Globus pallidus (tissue), 1 donor: ENCODE measurements around the gene GSK3B.

Source experiments
- DNase-seq: peaks from one replicate; pipeline ENCODE4 v3.0.0-alpha.2; 2015; ENCODE audit warnings: low spot score

Gene GSK3B

DNA sequence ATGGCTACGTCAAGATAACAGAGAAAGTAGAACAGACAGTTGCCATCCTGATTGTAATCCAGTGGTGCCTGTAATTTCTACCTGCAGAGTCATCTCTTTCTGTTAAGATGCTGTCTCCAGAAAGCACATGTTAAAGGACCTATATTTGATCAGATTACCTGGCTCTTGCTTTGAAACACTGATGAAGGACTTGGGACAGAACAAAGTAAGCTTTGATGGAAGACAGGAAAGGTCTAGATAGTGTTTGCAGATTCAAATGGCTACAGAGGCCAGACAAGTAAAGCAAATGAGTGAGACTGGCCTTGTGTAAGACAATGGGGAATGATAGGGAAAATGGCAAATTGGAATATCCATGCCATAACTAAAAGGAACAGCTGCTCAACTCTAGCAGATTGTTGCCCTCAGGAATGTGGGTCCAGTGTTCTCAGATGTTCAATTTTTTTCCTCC, 1.8 kb upstream of the GSK3B start:
- DNase-seq: no peak

GRCh38 chr3:120095226-120095978, 1.2 kb upstream of the GSK3B start:
- peak; percentile 77 for DNase-seq

DNA sequence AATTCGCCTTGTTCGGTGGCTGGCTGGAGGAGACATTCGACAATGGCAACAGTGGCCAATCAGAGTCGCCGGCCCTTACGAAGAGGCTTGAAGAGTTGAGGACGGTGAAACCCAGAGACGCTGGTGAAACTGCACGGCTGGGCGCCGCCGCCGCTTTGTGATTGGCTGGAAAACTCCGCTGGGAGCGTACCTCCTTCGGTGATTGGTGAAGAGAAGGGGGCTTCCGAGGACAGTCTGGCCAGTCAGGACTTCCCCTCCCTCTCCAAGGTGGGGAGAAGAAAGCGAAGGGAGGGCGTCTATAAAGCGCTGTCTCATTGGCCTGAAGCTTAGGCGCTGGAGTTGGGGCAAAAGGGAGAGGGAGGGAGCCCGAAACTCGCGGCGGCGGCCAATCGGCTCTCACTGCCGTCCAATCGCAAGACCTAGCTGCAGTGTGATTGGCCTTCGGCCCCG, 554 bp upstream of the GSK3B start:
- DNase-seq: peak; percentile 100

DNA sequence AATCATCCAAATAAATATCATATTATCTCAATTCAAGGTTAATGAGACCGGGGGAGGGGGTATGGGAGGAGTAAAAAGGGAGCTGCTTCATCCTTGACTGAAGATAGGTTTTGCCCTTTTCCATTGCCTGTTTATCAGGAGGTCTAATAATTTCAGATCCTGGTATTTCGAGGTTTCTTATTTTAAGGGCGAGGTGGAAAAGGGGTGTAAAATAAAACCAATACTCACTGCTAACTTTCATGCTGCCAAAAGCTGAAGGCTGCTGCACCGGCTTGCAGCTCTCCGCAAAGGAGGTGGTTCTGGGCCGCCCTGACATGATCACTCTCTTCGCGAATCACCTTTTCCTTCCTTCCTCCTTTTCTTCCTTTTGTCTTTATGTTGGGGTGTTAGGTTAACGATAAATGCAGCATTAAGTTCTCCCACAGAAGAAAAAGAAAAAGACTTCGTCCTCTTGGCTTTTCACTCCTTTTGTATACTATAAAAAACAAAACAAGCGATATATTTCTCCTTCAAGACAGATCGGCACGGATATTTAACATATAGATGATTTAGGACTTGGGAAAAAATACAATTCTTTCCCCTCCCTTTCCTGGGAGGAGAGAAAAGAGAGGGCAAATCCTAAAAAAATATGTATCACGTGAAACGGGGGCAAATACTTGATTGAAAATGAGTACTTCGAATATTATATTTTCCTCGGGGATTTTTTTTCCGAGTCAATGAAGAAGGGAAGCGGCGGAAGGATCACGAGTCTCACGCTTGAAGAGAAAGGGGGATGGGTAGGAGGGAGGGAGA, 932 bp downstream of the GSK3B start:
- peak; percentile 43 for DNase-seq

- DNase-seq: peak; percentile 20
Measured at GRCh38 chr3:120092474-120092873, 1.8 kb downstream of the GSK3B start.

- DNase-seq: no peak
Measured at GRCh38 chr3:120090422-120090821, 3.8 kb downstream of the GSK3B start.

DNA sequence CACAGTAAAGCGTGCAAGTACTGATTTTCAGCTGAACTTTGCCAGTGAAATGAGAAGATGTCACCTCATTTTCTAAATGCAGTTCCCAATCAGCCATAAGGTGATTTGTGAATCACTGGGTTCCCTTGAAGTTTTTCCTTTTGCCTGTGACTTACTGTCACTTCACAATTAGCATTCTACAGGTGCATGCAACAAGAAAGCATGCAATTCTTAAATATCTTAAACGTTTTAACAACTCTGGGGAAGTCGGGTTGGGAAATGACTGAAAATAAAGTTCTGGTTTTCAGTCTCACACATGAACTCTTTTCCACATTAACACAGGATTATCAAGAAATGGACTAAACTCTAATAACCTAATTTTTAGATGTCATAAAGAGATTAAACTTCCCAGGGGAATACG, 5.2 kb downstream of the GSK3B start:
- DNase-seq: no peak

DNA sequence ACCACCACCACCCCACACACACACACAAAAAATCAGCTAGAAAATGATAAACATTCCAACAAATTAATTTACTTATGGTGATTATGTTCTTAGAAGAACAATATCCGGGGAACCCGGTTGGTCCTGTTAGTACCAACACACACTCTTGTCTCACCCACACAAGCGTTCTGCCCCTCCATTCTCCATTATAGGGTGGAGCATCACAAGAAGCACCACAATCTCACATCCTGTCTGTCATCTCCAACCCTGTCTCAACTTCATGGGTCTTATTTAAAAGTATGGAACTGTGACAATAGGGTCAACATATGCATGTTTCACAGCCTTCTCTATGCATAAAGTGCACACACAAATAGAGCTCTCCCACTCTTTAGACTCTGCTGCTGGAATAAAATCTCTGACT, 5.6 kb downstream of the GSK3B start:
- no peak for DNase-seq

DNA sequence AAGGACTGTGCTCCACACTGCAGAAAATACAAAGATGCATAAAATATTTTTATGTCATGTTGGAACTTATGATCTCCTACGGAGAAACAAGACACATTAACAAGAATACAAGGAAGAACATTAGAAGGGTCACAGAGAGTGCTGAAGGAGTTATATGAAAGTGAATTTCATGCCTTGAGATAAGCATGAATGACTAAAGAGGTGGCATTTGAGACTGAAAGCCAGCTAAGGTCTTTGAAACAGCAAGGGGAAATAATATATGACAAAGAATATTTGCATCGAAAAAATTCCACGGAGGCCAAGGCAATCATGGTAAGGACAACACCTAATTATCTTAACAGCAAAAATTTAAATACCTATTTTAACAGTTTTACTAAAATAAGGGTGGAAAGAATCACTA, 12.5 kb downstream of the GSK3B start:
- no peak for DNase-seq

DNA sequence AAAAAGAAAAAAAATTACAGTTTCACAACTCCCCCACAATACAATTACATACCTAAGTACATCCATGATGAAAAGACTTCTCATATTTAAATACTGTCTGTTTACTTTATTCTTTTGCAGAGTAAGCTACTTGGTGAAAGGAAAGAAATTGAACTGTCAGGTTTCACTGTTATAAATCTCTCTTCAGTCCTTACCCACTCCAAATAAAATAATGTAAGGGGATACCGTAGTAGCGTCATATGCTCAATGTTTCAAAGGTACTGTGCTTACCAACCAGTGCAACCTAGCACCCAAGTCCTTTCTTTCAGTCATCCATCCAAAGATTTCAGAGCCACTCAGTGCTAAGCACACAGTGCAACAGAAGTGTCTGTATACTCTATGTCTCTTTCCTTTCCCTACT, 13.4 kb downstream of the GSK3B start:
- no peak for DNase-seq

GRCh38 chr3:120077731-120078130, 16.5 kb downstream of the GSK3B start:
- DNase-seq: no peak

DNA sequence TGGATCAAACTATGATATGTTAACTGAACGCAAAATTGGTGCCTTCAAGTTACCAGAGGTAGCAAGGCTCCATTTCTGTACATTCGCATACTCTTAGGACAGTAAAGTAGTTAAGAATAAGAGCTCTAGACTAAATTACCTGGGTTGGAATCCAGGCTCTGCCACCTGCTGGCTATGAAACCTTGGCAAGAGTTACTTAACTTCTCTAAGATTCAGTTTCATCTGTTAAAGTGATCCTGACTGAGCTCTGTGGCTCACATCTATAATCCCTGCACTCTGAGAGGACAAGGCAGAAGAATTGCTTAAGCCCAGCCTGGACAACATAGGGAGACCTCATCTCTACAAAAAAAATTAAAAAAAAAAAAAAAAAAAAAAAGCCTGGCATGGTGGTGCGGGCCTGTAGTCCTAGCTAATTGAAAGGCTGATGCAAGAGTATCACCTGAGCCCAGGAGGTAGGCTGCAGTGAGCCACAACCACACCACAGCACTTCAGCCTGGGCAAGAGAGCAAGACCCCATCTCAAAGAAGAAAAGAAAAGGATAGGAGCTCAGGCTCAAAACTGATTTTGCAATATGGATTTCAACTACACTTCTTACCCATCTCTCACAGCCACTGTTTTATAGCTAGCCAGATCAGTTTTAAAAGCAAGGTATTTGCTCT, 21.3 kb downstream of the GSK3B start:
- no peak for DNase-seq

DNA sequence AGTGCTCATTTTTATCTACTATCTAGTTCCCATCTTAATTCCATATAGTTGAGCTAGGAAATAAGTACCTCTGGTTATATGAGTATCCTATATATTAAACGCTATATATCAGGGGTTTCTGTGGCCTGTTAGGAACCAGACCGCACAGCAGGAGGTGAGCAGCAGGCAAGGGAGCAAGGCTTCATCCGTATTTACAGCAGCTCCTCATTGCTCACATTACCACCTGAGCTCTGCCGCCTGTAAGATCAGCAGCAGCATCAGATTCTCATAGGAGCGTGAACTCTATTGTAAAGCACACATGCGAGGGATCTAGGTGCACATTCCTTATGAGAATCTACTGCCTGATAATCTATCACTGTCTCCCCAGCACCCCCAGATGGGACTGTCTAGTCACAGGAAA, 23.0 kb downstream of the GSK3B start:
- DNase-seq: no peak

GRCh38 chr3:120070263-120070981, 23.8 kb downstream of the GSK3B start:
- no peak for DNase-seq

GRCh38 chr3:120067083-120067482, 27.2 kb downstream of the GSK3B start:
- no peak for DNase-seq

DNA sequence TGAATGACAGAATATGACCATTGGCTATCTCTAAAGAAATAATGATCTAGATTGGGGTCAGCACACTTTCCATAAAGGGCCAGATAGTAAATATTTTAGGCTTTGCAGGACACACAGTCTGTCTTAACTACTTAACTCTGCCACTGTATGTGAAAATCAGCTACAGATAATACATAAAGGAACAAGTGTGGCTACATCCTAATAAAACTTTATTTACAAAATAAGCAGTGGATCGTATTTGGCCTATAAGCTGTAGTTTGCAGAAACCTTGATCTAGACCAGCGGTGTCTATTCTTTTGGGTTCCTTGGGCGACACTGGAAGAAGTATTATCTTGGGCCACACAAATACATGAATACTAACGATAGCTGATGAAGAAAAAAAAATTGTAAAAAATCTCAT, 27.6 kb downstream of the GSK3B start:
- no peak for DNase-seq

DNA sequence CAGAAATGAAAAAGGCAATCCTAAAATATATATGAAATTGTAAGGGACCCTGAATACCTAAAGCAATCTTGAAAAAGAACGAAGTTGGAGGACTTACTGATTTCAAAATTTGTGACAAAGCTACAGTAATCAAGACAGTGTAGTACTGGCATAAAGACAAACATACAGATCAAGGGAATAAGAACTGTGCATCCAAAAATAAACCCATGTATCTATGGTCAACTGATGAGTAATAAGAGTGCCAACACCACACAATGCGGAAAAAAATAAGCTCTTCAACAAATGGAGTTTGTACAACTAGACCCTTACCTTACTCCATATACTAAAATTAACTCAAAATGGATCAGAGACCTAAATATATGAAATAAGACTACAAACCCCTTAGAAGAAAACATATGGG, 29.6 kb downstream of the GSK3B start:
- DNase-seq: no peak

GRCh38 chr3:120062474-120062873, 31.8 kb downstream of the GSK3B start:
- DNase-seq: no peak

DNA sequence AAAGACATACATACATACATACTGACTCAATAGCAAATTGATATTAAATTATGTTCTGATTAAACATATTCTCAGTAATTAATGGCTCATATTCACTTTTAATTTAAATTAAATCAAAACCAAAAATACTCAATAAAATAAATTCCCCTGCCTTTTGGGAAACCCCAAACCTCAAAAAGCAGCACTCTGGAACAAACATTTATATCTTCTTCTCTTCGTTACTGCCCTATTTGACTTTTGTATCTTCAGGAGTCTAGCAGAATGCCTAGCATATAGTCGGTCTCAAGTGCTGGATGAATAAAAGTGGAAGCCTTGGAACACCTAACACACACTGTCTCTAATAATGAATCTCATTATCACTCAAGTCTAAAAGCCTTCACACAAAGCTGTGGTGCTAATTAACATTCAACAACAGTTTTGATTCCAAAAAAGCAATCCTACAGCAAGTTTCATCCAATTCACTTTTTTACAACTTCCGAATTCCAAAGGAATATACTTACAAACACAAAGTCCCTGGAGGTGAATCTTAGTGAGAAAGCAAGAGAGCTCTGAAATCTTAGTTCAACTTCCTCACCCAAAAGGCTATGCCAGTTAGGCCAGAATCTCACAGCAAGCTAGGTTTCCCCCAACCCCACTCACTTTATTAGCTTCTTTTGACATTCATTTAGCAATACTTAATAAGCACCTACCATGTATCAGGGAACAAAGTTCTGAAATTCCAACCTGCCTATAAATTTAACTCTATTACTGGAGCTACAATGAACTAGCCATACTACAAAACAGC, 35.0 kb downstream of the GSK3B start:
- no peak for DNase-seq

DNA sequence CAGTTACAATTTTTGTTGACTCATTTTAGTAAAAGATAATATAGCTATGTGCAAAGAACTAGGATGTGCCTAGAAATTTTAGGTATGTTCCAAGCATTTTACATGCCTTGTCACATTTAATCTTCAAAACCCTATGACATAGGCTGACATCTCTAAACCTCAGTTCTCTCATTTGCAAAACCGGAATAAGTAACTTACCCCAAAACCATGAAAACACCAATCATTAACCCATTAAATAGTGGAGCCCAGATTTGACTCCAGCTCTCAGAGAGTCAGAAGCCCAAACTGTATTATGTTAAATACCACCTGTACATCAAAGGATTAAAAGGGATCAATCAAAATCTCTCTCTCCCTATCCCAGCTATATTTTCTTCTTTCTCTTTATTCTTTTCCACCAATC, 36.6 kb downstream of the GSK3B start:
- DNase-seq: no peak

GRCh38 chr3:120057029-120057428, 37.2 kb downstream of the GSK3B start:
- DNase-seq: no peak
